Renal pelvis (tissue), 4 donors: ENCODE measurements around the gene PIK3AP1. TPM values are rescaled to one million over a fixed set of nuclear protein-coding genes. Genes with fewer than 3 reads are reported as not detected.
A peak's percentile ranks its signal among the peaks of the same experiment; 100 is the strongest.

Experiments used
- DNase-seq: peaks from one replicate; pipeline ENCODE4 v3.0.0-alpha.2; 2013
- polyA plus RNA-seq, 3 donors: library from polyadenylated mRNA; unstranded; fragments of 120-200 nt; gene quantifications; one replicate each; pipeline ENCODE4 v1.2.1, GENCODE V29; 2013; ENCODE audit not compliant: insufficient read length in 3 of 3

Gene PIK3AP1
- polyA plus RNA-seq, 3 donors = 4.2 to 4.8 (median 4.4) TPM

DNA sequence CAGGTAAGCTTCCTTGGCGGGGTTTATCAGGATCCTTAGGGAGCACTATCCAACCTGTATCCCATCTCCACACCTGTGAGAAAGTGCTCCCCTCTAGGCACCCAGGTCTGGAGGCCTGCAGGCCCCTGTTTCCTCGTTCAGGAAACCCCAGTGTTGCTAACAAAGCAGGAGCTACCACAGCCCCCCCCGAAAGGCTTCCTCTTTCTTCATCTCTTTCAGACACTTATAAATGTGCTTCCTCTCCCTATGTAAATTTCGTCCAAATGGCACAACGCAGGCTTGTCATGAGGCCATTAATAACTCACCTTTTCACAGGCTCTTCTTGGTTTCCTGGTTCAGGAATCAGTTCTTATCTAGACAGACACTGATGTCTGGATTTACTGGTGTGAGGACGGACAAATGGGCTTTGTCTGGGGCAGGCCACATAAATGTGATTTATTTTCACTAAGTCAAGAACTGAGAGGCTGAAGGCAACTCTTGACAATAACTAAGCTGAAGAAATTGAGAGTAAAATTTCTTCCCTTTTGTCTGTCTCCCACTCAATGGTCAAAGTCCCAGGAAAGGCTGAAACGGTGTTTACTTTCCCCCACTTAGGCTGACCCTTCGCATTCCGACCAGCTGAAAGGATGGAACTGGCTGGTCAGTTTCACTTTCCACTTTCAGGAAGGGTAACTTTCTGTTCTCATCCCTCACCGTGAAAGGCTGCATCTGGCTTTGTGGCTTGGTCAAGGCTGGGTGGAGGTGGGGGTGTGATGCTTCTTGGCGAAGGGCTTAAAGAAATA is 46.8 kb downstream of the PIK3AP1 start:
- DNase-seq = peak; percentile 67

DNA sequence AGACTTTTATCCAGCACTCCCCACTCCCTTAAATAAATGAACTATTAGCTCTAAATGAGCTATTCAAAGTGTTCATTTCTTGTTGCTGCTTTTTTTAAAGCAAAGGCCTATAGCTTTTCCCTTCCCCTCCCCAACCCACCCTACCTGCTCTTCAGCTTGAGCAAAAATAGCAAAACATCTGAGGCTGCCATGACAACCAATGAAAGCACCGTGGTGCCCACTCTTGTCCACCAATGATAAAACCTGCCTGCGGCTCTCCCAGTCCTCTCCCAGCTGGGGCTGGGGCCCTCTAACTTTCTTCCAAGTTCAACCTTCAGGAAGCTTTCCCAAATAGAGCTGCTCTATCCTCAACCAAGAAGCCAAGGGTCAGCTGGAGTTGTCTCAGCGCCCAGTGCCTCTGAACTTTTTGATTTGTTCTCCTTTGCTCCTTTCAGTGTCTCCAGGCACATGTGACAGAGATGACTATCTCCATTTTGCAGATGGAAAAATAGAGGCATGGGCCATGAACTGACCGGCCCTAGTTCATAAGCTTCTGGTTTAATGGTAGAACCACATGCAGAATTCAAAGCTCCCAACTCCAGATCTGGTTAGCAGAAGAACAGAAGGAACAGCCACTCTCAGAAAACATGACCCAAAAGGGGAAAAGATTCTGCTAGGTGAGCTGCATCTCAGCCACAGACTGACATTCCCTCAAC is 47.7 kb downstream of the PIK3AP1 start:
- peak; percentile 42 for DNase-seq

GRCh38 chr10:96671211-96671890 is 49.0 kb downstream of the PIK3AP1 start:
- DNase-seq = no peak

DNA sequence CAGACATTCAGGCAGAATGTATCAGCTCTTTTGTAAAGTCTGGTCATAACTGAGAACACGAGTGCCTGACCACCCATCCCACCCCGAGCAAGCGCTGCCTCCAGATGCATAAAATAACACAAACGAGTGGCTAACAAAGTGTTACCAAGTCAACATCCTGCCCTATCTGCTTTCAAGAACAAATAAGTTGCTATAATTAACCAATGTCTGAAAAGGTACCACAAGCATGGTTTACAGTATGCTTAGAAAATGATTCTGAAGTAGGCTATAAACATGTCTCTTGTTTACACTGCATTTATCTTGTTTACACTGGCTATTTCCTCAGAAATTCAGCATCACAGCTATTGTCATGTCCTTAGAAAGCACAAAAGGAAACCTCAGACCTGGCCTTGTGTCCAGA is 49.5 kb downstream of the PIK3AP1 start:
- no peak for DNase-seq

DNA sequence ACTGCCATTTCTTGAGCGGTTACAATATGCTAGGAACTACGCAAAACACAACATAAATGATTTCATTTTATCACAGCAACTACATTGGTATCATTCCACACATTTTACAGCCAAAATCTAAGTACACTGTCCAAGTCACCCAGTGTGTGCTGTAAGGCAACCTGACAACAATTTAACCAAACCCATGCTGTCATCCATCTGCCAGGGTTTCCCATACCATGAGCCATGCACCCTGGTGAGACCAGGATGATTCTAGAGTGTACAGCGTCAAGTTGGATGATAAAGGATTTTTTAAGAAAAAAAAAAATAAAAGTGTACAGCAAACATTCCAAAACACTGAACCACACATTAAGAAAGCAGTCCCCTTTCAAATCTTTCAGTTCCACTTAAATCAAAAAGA is 52.9 kb downstream of the PIK3AP1 start:
- no peak for DNase-seq

- DNase-seq = no peak
Observed at GRCh38 chr10:96666741-96667140, 53.6 kb downstream of the PIK3AP1 start.

GRCh38 chr10:96665306-96665705 is 55.0 kb downstream of the PIK3AP1 start:
- DNase-seq = no peak

DNA sequence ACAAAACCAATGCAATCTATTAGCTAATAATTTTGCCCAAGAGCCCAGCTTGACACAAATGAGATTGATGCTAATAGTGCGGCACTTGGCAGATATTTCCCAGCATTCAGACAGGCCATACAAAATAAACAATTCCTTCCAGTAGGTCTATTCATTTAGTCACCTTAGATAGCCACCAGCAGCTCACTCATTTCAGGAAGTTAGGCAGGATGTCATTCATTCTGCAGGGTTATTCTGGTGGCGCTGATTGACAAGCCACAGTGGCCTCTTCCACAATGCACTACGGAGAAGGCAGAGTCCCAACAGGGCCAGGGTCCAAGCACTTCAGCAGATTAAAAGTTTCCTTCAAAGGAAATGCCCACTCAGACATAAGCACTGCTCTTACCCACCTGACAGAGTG is 55.8 kb downstream of the PIK3AP1 start:
- DNase-seq = no peak

DNA sequence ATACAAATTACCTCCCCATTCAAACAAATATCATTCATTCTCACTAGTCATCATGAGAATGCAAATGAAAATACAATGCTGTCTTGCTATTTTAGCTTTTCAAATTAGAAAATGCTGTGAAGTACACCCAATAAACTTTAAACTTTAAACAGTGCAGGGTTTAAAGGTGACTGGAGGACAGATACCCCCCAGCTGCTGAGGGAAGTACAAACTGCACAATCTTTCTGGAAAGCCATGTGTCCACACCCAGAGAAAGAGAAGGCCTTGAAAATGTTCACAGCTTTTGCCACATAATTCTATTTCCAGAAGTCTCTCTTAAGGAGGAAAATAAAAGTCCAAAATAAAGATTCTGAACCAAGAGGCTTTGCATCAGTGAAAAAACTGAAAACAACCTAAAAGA is 56.5 kb downstream of the PIK3AP1 start:
- no peak for DNase-seq

DNA sequence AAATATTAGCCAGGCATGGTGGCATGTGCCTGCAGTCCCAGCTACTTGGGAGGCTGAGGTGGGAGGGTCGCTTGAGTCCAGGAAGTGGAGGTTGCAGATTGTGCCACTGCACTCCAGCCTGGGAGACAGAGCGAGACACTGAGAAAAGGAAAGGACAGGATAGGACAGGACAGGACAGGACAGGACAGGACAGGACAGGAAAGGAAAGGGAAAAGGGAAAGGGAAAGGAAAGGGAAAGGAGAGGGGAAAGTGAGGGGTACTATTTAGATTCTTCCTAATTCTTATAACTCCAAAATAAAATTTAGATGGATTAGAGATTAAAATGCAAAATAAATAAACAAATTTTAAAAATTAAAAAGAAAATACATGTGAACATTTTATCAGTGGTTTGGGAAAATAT is 58.7 kb downstream of the PIK3AP1 start:
- no peak for DNase-seq

- no peak for DNase-seq
Observed at GRCh38 chr10:96660297-96660696, 60.0 kb downstream of the PIK3AP1 start.

DNA sequence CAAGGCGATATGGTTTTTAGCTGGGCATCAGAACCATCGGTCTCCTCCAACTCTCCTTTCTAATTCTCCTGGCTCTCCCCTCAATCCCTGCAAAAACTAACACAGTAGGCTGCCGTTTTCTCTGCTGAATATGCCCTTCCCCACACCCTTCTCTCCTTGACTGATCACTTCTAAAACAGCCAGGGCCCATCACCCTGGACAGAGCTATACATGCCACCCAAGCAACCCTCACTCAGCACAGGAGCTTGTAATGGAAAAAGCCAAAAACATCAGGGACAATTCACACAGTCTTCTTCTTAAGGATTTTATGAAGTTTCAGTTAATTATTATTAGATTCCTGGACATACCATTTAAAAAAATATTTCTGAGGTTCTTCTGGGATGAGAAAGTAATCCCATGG is 61.5 kb downstream of the PIK3AP1 start:
- DNase-seq = no peak

- no peak for DNase-seq
Observed at GRCh38 chr10:96657385-96657784, 62.9 kb downstream of the PIK3AP1 start.

DNA sequence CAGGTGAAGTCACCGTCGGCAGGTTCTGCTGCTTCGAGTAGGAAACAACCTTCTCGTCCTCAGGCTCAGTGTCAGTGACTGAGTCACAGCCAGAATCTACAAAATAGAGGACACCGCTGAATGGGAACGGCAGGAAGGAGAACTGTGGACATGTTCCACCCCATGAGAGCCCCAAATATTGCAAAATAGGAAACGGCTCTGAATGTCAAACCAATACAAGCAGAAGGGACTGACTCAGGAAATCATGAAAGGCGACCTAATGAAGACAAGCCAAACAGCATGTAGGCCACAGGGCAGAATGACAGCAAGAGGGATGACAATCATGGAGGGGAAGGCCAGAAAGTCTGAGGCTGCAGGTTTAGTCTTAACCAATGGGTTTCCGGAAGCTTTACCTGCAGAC is 63.5 kb downstream of the PIK3AP1 start:
- DNase-seq = no peak

GRCh38 chr10:96656198-96656577 is 64.1 kb downstream of the PIK3AP1 start:
- DNase-seq = no peak

DNA sequence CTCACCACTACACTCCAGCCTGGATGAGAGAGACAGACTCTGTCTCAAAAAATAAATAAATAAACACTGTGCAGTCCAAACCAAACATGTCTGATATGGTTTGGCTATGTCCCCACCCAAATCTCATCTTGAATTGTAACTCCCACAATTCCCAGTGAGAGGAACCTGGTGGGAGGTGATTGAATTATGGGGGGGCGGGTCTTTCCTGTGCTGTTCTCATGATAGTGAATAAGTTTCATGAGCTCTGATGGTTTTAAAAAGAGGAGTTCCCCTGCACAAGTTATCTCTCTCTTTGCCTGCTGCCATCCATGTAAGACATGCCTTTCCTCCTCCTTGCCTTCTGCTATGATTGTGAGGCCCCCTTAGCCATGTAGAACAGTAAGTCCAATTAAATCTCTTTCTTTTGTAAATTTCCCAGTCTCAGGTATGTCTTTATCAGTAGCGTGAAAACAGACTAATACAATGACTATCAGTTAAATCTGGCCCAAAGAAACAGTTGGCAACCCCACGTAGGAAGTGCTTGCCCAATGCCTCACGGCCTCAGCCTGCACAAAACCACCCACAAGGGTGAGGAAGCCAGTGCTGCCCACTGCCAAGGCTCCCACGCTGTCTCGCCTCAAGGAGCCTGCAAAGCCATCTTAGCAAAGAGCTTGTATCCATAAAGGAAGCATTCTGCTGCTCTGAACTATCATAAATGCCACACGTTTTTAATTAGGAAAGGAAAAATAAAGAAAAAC is 64.7 kb downstream of the PIK3AP1 start:
- DNase-seq = no peak

- no peak for DNase-seq
Observed at GRCh38 chr10:96651998-96652431, 68.3 kb downstream of the PIK3AP1 start.

DNA sequence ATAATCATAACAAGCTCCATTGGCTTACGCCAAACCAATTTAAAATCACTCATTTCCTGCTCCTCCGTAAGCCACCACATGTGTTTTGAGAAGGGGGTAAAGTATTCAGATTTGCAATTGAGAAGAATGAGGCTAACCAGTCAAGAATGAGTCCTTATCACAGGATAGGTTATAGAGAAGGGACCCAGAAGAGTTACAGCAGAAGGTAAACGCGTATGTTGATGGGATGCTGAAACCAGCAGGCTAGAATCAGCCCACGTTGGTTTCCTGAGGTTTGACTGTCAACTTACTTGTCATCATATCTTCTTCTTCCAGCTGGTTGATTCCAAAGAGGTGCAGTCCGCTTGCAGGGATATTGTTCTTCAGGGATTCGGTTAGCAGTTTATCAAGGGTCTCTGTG is 69.4 kb downstream of the PIK3AP1 start:
- DNase-seq = no peak

GRCh38 chr10:96648297-96648696 is 72.0 kb downstream of the PIK3AP1 start:
- DNase-seq = no peak

- DNase-seq = no peak
Observed at GRCh38 chr10:96647466-96647865, 72.8 kb downstream of the PIK3AP1 start.

GRCh38 chr10:96646751-96647166 is 73.6 kb downstream of the PIK3AP1 start:
- no peak for DNase-seq

GRCh38 chr10:96646301-96646700 is 74.0 kb downstream of the PIK3AP1 start:
- DNase-seq = no peak
